Measurements from ENCODE around the gene TMEM187. TPM values are rescaled to one million over a fixed set of nuclear protein-coding genes. Genes with fewer than 3 reads are reported as not detected.

TMEM187 gene
- total RNA-seq, 4 donors from 2014 or later, result 2.0 to 10.0 (median 6.1) TPM

DNA sequence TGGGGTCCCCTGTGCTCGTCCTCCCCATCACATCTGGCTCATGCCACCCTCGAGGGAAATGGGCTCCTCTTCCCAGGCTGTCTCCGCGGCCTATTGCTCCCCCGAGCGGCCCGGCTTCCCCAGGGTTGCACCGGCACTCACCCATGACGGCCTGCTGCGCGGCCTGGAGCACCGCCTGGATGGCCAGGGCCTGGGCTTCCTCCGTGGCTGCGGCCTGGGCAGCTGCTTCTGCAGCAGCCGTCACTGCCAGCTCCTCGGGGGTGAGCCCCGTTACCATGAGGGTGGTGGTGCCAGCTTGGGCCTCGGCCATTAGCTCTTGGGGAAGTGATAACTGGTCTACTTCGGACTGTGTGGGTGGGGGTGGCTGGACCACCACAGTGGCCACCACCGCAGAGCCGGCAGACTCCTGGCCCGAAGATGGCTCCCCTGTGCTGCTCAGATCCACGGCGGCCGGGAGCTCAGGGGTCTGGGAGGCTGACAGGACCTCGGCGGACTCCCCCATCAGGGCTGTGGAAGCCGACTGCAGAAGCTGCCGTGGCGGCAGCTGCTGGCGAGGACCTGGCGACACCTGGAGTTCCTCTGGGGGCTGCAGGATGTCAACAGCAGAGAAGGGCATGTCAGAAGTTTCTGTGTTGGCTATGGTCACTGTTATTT is 20.1 kb upstream of the TMEM187 start:
- TF ChIP-seq, protein P1, sequence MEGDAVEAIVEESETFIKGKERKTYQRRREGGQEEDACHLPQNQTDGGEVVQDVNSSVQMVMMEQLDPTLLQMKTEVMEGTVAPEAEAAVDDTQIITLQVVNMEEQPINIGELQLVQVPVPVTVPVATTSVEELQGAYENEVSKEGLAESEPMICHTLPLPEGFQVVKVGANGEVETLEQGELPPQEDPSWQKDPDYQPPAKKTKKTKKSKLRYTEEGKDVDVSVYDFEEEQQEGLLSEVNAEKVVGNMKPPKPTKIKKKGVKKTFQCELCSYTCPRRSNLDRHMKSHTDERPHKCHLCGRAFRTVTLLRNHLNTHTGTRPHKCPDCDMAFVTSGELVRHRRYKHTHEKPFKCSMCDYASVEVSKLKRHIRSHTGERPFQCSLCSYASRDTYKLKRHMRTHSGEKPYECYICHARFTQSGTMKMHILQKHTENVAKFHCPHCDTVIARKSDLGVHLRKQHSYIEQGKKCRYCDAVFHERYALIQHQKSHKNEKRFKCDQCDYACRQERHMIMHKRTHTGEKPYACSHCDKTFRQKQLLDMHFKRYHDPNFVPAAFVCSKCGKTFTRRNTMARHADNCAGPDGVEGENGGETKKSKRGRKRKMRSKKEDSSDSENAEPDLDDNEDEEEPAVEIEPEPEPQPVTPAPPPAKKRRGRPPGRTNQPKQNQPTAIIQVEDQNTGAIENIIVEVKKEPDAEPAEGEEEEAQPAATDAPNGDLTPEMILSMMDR (IDR thresholded peaks at IDR 0.05; ENCODE audit: low read depth), result no peak

DNA sequence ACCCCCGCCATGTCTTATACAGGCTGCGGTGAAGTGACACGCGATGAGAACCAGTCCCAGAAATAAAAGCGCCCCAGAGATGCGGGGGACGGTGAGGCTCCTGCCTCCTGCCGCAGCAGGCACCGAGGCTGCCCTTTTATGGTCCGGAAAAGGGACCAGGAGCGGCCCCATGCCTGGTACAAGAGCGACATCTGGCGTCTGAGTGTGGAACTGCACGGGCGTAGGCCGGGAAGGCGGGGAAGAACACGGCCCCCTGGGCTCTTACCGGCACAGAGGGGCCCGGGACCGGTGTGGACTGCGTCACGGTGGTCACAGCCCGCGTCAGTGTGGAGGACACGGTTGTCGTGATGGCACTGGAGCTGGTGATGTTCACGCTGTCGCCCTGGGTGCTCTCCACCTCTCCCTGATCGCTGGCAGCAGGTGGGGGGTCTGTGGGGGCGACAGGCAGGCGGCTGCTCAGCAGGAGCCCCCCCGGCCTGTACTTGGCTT is 19.2 kb upstream of the TMEM187 start:
- TF ChIP-seq, protein P1 (IDR thresholded peaks at IDR 0.05; ENCODE audit: low read depth), result no peak

DNA sequence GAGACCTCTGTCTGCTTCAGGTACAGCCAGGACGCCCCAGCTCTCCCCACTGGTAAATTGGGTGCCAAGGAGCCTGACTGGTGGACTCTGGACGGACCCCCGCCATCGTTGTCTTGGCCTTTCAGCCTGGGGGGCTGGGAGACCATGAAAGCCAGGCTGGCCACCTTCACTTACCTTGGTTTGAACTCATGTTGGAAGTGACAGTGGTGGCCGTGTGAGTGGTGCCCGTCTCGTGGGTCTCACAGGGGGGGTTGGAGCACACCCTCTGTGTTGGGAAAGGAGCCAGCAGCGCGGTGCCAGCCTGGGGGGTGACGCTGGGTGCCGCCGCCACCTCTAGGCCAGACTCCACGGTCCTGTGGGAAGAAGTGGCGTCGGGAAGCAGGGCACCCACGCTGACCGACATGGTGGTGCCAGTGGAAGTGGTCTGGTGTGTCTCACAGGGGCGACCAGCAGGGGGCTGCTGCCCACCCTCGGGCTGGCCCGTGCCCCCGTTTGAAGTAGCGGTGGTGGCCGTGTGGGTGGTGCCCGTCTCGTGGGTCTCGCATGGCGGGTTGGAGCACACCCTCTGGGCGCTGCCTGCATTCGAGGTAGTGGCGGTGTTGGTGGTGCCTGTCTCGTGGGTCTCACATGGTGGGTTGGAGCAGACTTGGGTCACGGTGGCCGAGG is 18.5 kb upstream of the TMEM187 start:
- TF ChIP-seq, protein P1 (IDR thresholded peaks at IDR 0.05; ENCODE audit: low read depth), result no peak

DNA sequence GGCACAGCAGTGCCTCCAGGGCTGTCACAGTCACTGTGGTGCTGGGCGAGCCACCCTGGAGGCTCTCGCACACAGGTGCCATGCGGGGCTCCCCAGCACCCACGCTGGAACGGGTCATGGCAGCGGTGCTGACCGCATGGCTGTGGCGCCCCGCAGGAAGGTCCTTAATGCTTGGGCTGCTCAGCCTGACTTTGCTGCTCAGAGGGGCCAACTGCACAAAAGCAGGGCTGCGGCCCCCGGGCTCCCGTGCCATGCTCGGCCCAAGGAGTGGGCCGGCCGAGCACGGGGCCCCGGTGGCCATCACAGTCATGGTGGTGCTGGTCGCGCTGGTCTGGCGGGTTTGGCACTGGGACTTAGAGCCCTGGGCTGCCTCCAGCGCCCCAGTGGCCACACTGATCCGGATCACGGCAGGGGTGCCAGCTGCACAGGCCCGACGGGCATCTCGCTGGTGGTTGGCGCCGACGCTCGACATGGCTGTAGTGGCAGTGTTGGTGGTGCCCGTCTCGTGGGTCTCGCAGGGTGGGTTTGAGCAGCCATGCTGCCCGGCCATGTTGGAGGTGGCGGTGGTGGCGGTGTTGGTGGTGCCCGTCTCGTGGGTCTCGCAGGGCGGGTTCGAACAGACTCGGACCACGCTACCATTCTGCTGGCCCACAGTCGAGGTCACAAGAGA is 17.9 kb upstream of the TMEM187 start:
- TF ChIP-seq, protein P1 (IDR thresholded peaks at IDR 0.05; ENCODE audit: low read depth), result no peak

- TF ChIP-seq, protein P1 (IDR thresholded peaks at IDR 0.05; ENCODE audit: low read depth), result no peak
These were observed 17.3 kb upstream of the TMEM187 start for GRCh38 chrX:153955228-153955732.

- TF ChIP-seq, protein P1 (IDR thresholded peaks at IDR 0.05; ENCODE audit: low read depth), result no peak
These were observed 16.3 kb upstream of the TMEM187 start for GRCh38 chrX:153956044-153956907.
